GM20431 (cell line): ENCODE measurements around the gene MEX3A.
"Not testable (repeated sequence)": the region's sequence is repeated elsewhere in the genome, so short reads cannot be mapped to it uniquely, and the experiment has no call there.

Source experiments
- in situ Hi-C: fragments of 300-500 bp; cut with MseI, MboI; formaldehyde crosslinking; loops from one replicate; pipeline ENCODE4 v1.15.0; 2020; ENCODE audit warnings: low sequenced_read_pairs; ENCODE audit not compliant: unreplicated experiment

The MEX3A gene

DNA sequence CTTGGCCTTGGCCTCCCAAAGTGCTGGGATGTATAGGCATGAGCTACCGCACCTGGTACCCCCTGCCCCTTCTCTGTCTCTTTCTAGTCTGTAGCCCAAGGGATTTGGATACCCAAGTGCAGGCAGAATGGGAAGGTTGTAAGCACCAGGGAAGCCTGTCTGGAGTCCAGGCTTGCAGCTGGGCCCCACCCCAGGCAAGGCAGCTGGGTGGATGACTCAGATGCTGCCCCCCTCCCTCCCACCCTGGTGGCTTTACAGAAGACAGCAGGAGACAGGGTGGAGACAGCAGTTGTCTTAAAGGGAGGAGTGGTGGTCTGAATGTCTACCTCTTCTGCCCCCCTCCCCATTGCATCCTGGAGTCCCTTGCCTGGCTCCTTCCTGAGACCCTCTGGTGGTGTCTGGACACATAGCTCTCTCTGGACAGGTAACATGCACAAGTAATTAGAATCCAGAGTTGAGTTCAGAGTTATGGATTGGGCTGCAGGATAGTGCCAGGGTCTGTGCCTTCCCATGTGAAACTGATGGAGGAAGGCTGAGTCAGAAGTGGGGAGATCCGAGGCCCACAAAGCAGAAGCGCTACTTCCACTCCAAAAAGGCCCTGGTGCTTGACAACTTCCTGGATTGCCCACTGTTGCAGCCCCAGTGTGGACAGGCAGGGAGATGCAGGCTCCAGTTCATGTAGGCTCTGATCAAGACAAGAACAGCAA lies 37.4 kb upstream of the MEX3A start:
- in situ Hi-C loops, result no loop called here

DNA sequence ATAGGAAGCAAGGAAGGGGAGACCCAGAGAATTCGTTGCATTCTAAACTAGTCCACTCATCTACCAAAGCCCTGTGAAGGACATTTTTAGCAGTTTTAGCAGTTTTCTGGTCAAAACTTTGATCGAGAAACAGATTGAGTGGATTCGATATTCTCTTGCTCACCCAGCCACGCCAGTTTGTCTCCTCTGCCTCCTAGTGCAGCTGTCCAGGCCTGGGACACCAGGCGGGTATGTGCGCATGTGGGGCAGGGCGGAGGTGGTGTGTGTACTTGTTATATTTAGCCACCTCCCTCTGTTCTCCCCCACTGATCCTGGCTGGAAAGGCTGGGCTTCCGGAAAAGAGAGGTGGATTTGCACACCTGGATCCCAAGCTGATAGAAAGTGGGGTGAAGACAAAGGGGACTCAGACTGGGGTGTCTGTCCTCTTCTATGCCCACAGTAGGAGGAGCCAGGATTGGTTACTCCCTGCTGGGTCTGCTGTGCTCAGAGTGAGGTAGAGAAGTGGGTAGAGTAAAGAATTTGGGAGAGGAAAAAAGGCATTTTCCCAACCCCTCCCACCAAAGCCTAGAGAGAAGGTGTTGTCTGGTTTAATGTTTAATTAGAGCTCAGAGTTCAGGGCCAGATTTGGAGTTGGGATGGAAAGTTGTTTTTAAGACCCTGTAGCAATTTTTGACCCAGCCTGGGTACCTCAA lies 36.1 kb upstream of the MEX3A start:
- in situ Hi-C loops, result no loop called here

DNA sequence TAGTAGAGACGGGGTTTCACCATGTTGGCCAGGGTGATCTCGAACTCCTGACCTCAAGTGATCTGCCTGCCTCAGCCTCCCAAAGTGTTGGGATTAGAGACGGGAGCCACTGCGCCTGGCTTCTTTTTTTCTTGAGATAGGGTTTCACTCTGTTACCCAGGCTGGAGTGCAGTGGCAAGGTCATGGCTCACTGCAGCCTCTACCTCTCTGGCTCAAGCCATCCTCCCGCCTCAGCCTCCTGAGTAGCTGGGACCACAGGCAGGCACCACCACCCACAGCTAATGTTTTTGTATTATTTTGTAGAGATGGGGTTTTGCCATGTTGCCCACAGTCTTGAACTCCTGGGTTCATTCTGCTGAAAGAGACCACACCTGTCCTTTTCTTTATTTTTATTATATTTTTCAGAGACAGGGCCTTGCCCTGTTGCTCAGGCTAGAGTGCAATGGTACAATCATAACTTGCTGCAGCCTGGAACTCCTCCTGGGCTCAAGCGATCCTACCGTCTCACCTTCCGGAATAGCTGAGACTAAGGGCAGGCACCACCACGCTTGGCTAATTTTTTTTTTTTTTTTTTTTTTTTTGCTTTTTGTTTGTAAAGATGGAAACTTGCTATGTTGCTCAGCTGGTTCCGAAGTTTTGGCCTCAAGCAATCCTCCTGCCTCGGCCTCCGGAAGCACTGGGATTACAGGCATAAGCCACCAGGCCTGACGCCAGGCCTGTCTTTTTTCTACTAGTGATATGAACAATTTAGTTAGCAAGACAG lies 35.3 kb upstream of the MEX3A start:
- in situ Hi-C loops, result no loop called here

DNA sequence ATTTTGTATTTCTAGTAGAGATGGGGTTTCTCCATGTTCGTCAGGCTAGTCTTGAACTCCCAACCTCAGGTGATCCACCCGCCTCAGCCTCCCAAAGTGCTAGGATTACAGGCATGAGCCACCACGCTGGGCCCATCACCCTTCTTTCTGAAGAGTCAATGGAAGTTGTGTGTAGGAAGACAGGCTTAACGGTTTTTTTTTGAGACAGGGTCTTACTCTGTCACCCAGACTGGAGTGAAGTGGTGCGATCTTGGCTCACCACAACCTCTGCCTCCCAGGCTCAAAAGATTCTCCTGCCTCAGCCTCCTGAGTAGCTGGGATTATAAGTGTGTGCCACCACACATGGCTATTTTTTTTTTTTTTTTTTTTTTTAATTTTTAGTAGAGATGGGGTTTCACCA lies 34.5 kb upstream of the MEX3A start:
- in situ Hi-C loops, result not testable (repeated sequence)

DNA sequence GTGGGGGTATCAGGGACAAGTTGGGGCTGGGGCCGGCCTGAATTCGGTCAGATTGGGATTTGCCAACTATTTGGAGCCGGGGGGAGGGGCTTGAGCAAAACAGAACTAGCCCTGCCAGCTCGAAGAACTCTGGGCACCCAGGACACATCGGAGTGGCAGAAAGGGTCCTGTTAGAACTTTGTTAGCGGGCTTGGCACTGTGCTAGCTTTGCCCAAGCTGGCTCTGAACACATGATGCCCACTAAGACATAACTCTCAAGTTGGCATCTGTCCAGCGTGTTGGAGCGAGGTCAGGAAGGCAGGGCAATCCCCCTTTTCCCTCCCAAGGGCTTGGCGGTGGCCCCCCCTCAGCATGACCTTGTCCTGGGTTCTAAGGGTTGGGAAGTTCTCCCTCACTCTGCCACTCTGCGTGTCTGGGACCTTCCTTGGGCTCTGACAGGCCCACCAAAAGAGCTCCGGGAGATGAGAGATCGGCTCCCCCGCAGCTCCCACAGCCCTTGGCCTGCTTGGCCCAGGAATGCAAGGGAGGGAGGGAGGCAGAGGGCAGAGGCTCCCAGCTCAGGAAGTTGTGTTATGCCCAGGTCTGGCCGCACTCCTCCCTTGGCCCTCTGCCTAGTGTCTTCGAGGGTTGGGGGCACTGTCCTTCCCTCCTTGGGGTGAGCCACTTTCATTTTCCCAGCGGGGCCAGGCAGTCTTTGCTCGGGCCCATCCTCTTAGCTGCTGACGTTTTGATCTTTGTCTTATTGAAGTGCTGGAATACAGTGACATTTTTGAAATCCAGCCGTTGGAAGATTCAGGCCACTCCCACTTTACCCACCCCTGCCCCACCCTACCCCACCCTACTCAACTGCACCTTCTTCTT lies 33.5 kb upstream of the MEX3A start:
- in situ Hi-C loops, result no loop called here

DNA sequence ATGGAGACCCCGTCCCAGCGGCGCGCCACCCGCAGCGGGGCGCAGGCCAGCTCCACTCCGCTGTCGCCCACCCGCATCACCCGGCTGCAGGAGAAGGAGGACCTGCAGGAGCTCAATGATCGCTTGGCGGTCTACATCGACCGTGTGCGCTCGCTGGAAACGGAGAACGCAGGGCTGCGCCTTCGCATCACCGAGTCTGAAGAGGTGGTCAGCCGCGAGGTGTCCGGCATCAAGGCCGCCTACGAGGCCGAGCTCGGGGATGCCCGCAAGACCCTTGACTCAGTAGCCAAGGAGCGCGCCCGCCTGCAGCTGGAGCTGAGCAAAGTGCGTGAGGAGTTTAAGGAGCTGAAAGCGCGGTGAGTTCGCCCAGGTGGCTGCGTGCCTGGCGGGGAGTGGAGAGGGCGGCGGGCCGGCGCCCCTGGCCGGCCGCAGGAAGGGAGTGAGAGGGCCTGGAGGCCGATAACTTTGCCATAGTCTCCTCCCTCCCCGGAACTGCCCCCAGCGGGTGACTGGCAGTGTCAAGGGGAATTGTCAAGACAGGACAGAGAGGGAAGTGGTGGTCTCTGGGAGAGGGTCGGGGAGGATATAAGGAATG lies 32.8 kb upstream of the MEX3A start:
- in situ Hi-C loops, result no loop called here

DNA sequence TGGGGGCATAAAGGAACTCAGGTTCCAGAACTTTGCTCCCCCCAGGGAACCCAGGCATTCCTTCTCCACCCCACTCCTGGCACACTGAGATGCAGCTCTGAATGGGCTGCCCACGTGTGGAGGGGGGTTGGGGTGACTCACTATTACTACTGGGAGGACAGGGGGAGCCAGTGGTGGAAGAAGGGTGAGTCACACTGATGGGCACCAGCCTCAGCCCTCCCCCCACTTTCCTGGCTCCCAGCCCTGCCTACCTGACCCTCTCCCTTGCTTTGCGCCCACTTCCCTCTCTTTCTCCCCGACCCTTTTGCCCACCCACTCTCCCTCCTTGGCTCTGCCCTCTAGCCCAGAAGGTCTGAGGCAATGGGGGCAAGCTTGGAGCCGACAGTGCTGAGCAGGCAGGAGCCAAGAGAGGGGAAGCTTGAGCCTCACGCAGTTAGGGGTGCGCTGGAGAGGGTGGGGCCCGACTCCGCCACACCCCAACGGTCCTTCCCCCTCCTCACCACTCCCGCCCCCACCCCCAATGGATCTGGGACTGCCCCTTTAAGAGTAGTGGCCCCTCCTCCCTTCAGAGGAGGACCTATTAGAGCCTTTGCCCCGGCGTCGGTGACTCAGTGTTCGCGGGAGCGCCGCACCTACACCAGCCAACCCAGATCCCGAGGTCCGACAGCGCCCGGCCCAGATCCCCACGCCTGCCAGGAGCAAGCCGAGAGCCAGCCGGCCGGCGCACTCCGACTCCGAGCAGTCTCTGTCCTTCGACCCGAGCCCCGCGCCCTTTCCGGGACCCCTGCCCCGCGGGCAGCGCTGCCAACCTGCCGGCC lies 32.0 kb upstream of the MEX3A start, which contains the start of gene LMNA:
TSS of gene LMNA (plus strand) at position 611 of the 818 bp plus-strand sequence. CDS start 208 bp downstream, outside the sequence.
- in situ Hi-C loops, result no loop called here

DNA sequence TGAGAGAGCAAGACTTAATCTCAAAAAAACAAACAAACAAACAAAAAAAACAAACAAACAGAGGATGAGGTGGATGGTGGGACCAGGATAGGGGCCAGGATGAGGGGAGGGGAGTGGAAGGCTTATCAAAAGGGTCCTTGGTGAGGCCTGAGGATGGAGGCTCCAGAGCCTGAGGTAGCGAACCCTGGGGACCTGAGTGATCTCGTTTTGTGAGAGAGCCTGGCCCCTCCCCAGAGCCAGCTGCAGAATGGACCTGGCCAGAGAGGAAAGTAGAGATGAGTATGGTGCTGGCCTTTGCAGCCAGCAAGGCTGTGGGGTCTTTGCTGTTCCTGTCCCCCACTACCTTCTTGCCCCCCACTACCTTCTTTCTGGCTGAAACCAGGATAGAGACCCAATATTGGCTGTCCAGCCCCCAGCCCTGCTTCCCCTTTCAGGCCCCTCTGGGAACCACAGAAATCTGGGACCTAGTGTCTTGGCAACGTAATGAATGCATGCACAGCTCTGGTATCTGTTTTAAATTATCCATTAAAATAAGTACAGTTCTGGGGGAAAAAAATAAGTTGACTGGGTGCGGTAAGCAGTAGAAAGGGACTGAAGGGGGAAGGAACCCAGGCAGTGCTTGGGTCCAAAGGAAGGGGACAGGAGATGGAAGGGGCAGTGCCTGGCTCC lies 31.2 kb upstream of the MEX3A start:
- in situ Hi-C loops, result no loop called here

DNA sequence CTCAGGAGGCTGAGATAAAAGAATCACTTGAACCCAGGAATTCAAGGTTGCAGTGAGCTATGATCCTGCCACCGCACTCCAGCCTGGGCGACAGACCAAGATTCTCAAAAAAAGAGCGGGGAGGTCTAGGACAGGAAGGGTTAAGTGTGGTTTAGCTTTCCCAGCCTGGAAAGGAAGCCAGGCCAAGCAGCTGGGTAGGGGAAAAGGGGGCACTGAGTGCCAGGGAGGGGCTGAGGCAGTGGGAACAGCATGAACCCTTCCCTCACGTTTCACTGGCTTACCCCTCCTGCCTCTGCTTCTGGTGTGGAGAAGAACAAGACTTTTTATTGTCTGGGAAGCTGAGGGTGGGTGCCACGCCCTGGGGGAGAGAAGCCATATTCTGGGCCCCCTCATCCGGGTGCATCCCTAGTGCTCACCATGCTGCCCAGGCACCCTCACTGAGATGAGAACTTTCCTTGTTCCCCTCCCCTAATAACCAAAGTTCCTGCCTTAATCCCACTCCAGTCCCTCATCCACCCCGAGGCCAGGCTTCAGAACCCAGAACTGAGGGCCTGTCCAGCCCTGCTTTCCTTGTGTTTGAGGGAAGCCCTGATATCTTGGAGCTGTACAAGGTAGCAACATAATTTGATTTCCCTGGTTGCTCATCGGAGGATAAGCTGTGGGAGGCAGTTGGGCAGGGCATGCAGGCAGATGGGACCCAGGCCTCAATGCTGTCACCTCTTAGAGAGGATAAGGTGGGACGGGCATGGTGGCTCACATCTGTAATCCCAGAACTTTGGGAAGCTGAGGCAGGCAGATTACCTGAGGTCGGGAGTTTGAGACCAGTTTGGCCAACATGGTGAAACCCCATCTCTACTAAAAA lies 30.2 kb upstream of the MEX3A start:
- in situ Hi-C loops, result no loop called here

DNA sequence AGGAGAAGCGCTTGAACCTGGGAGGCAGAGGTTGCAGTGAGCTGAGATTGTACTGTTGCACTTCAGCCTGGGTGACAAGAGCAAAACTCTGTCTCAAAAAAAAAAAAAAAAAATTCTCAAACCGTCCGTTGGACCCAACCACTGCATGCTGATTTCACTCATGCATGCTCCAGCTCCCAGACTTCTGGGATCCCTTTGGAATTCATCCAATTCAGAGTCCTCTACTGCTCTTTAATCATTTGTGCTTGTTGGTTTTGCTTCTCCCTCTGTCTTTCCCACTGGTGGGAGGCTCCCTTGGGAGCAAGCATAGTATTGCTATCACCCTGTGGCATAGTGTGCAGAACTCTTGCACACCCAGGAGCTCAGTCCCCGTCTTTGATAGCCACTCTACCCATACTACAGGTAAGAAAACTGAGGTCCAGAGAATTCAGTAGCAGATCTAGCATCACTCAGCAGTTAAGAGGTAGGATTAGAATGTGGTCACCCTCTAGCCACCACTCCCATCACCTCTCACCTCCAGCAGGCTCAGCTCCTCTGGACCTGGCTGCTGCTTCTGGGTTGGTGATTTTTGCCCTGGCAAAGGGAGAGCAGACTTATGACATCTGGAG lies 29.2 kb upstream of the MEX3A start:
- in situ Hi-C loops, result no loop called here

DNA sequence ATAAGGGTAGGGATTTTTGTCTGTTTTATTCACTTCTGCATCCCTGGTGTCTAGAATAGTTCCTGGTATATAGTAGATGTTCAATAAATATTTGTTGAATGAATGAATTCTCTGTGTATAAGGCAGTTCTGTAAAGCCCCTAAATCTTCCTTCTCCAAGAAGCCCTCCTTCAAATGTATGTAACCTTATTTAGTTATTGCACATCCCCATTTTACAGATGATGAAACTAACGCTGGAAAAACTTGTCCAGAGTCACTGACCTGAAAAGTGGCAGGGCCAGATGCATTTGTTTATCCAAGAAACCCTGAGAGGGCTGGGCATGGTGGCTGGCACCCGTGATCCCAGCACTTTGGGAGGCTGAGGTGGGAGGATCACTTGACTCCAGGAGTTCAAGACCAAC lies 28.0 kb upstream of the MEX3A start:
- in situ Hi-C loops, result no loop called here

DNA sequence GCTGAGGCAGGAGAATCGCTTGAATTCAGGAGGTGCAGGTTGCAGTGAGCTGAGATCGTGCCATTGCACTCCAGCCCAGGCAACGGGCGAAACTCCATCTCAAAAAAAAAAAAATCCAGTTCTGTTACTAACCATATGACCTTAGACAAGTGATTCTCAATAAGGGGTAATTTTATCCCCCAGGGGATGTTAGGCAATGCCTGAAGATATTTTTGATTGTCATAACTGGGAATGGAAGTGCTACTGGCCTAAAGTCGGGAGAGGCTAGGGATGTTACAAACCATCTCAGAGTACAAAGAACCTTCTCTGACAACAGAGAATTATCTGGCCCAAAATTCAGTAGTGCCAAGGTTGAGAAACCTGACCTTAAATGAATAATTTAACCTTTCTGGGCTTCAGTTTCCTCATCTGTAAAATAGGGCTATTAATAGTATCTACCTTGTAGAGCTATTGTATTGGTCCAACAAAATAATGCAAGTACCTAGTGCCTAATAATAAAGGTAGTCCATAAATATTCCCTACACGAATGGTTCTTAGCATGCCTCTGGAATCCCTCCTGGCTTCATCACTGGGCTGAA lies 26.5 kb upstream of the MEX3A start:
- in situ Hi-C loops, result no loop called here

DNA sequence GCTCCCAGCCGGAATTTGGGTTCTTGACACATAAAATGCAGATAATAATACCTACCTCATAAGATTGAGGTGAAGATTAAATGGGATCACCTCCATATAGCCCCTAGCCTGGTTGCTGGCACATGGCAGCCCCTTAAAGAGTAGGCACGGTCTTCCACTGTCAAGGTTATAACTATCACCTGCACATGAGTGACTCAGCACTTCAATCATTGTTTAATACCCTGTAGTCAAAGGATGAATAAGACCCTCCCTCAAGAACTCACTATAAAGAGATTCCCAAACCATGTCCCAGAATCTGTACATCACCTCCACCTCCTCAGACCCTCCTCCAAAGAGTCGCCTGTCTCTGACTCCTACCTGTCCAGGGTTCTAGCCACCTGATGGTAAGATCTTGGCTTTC lies 25.8 kb upstream of the MEX3A start:
- in situ Hi-C loops, result no loop called here

DNA sequence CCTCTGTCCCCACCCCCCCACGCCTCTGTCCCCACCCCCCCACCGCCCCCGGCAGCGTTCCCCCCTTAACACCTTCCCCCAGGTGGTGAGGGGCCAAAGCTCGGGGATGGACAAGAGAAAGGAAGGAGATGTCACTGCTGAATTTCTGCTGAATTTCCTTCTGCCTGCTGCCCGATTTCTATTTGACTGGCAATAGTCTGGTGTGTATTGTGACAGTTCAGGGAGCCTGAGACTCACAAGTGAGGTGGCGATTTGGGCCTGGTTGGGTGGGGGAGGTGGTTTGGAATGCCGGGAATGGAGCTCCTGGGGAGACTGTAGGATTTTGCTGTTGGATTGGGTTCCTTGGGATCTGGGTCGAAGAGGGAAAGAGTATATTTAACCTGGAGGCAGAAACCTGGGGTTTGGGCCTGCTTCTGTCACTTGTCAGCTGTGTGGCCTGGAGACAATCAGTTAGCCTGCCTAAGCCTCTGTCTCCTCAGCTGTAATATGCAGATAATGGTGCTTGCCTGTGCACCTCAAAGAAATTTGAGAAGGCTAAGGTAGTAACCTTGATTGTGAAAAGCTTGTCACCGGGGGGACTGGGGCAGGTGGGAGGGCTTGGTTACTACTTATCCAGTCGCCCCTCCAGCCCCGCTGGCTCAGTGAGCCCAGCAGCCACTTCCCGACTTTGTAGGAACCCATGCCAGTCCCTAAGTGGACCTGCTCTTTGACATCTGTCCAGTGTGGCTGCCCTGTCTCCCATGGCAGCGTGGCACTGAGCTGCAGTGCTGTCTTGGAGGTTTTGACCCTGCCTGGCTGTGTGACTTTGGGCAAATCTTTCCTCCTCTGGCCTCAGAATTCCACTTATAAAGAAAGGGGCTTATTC lies 24.6 kb upstream of the MEX3A start:
- in situ Hi-C loops, result no loop called here

DNA sequence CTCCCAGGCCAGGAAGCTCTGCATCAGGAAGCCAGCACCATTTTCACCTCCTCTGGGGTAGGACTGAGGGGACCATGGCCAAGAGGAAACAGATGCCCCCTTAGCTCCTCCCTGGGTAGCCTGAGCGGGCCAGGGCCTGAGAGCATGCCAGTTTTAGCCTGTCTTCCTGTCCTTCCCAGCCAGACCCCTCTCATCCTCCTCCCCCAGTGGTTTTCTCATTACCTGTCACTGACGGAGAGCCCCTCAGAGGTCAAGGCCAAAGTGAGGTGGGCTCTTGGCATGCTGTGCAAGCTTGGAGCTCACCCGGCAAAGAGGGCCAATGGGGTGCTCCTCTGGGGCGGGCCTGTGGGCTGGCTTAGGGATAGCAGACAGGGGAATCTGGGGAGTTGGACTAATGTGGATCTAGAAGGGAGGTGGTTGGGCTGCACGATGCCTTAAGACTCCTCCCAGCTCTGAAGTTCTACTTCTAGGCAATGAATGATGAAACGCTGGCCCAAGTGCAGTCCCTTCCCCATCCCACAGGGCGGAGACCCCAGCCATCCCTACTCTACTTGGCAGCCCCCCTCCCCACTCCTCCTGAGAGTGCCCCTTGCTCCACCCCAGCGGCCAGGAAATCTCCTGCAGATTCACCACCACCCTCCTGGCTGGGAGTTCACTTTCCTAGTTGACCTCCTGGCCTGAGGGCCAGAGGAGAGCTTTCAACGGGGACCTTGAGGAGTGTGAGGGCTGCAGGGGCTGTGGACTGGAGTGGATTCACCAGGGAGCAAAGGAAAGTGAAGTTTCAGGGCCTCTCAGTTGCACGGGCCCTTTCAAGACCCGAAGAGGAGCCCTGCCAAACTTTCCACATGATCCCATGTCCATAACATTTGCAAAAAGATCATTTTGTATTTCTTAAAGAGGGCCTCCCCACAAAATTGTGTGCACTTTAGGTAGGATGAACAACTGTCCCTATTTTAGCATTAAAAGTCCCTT lies 22.9 kb upstream of the MEX3A start:
- in situ Hi-C loops, result no loop called here
